Stimulated activated CD8-positive, alpha-beta memory T cell treated with anti-CD3 and anti-CD28 coated beads, Interleukin-15, amount 100 ng/mL, for 1 hour (primary cell): ENCODE measurements around the gene EGLN1.
A peak's percentile ranks its signal among the peaks of the same experiment; 100 is the strongest.
"Not testable (repeated sequence)": the region's sequence is repeated elsewhere in the genome, so short reads cannot be mapped to it uniquely, and the experiment has no call there.

ENCODE experiments used
- DNase-seq: peaks from one replicate; pipeline ENCODE4 v3.0.0-alpha.2; 2020; ENCODE audit warnings: low read depth

The EGLN1 gene

GRCh38 chr1:231357831-231358354 lies 64.2 kb downstream of the EGLN1 start:
- no peak for DNase-seq

GRCh38 chr1:231357187-231357772 lies 64.8 kb downstream of the EGLN1 start:
- no peak for DNase-seq

- no peak for DNase-seq
Observed at GRCh38 chr1:231355171-231355570, 66.9 kb downstream of the EGLN1 start.

GRCh38 chr1:231354330-231355020 lies 67.6 kb downstream of the EGLN1 start:
- DNase-seq, result no peak

GRCh38 chr1:231353086-231353485 lies 69.0 kb downstream of the EGLN1 start:
- no peak for DNase-seq

GRCh38 chr1:231351816-231352215 lies 70.3 kb downstream of the EGLN1 start:
- no peak for DNase-seq

- not testable (repeated sequence) for DNase-seq
Observed at GRCh38 chr1:231348856-231349255, 73.2 kb downstream of the EGLN1 start.

- DNase-seq, result no peak
Observed at GRCh38 chr1:231348442-231348841, 73.6 kb downstream of the EGLN1 start.

GRCh38 chr1:231347961-231348360 lies 74.1 kb downstream of the EGLN1 start:
- DNase-seq, result no peak

GRCh38 chr1:231340328-231341013 lies 81.6 kb downstream of the EGLN1 start:
- no peak for DNase-seq

- no peak for DNase-seq
Observed at GRCh38 chr1:231338270-231339128, 83.6 kb downstream of the EGLN1 start, which contains the start of gene SPRTN. Gene SPRTN (plus strand): TSS chr1:231338293. CDS start chr1:231338384, 91 bp downstream.

- DNase-seq, result peak; percentile 95
Observed at GRCh38 chr1:231337472-231338269, 84.4 kb downstream of the EGLN1 start, which contains the start of gene EXOC8. Gene EXOC8 (minus strand): TSS chr1:231337852. CDS start chr1:231337745, 107 bp downstream.

- DNase-seq, result no peak
Observed at GRCh38 chr1:231337043-231337471, 85.0 kb downstream of the EGLN1 start.

- DNase-seq, result no peak
Observed at GRCh38 chr1:231335663-231336602, 86.2 kb downstream of the EGLN1 start.

GRCh38 chr1:231334952-231335351 lies 87.1 kb downstream of the EGLN1 start:
- DNase-seq, result no peak

- DNase-seq, result no peak
Observed at GRCh38 chr1:231334079-231334666, 87.9 kb downstream of the EGLN1 start.

GRCh38 chr1:231332761-231333160 lies 89.3 kb downstream of the EGLN1 start:
- DNase-seq, result no peak

GRCh38 chr1:231329483-231329882 lies 92.6 kb downstream of the EGLN1 start:
- no peak for DNase-seq

GRCh38 chr1:231327617-231328016 lies 94.5 kb downstream of the EGLN1 start:
- no peak for DNase-seq
